Smooth muscle cell (in vitro differentiated cells): Measurements from ENCODE around the gene FAP. TPM values are rescaled to one million over a fixed set of nuclear protein-coding genes. Genes with fewer than 3 reads are reported as not detected.
A peak's percentile ranks its signal among the peaks of the same experiment; 100 is the strongest.

Experiments
- DNase-seq: peaks from one replicate; lab custom pipeline; 2025; ENCODE audit not compliant: unreplicated experiment; lab: John Stamatoyannopoulos, UW
- H2AFZ ChIP-seq: fragments of 200-600 bp; sonication (generic); 2 replicates; pipeline ENCODE4 v1.6.0; 2016; ENCODE audit warnings: antibody characterized with exemption, low read depth, mild to moderate bottlenecking
- H3F3A ChIP-seq: fragments of 200-600 bp; sonication (generic); 2 replicates; pipeline ENCODE4 v1.6.0; 2017; ENCODE audit warnings: antibody characterized with exemption, low read depth
- H3K27ac ChIP-seq: fragments of 200-600 bp; sonication (generic); 2 replicates; pipeline ENCODE4 v1.5.1; 2016; ENCODE audit warnings: low read depth, mild to moderate bottlenecking
- H3K27me3 ChIP-seq: fragments of 200-600 bp; sonication (generic); 2 replicates; pipeline ENCODE4 v1.6.1; 2016; ENCODE audit warnings: low read depth, mild to moderate bottlenecking
- H3K36me3 ChIP-seq: fragments of 200-600 bp; sonication (generic); 2 replicates; pipeline ENCODE4 v1.5.1; 2016; ENCODE audit warnings: low read depth
- H3K4me1 ChIP-seq: fragments of 200-600 bp; sonication (generic); 2 replicates; pipeline ENCODE4 v1.5.1; 2016; ENCODE audit warnings: low read depth
- H3K4me2 ChIP-seq: fragments of 200-600 bp; sonication (generic); 2 replicates; pipeline ENCODE4 v1.6.0; 2016; ENCODE audit warnings: mild to moderate bottlenecking
- H3K4me3 ChIP-seq: fragments of 200-600 bp; sonication (generic); 2 replicates; pipeline ENCODE4 v1.5.1; 2016; ENCODE audit warnings: mild to moderate bottlenecking
- H3K79me2 ChIP-seq: fragments of 200-600 bp; sonication (generic); 2 replicates; pipeline ENCODE4 v1.6.0; 2016; ENCODE audit warnings: low read depth, mild to moderate bottlenecking
- H3K9ac ChIP-seq: fragments of 200-600 bp; sonication (generic); 2 replicates; pipeline ENCODE4 v1.6.0; 2016; ENCODE audit warnings: low read depth
- H3K9me3 ChIP-seq: fragments of 200-600 bp; sonication (generic); replicated peaks from 2 replicates; pipeline ENCODE4 v1.5.1; 2016; ENCODE audit warnings: low read depth
- H4K20me1 ChIP-seq: fragments of 200-600 bp; sonication (generic); 2 replicates; pipeline ENCODE4 v1.6.0; 2016; ENCODE audit warnings: low read depth
- WGBS: methylation state at CpG from one replicate; pipeline ENCODE4 v1.1.7; 2016; ENCODE audit warnings: low lambda C conversion rate; 5-methylcytosine and 5-hydroxymethylcytosine counted together
- polyA plus RNA-seq: library from polyadenylated mRNA; unstranded; fragments of >200 nt; fragmentation: Nextera tagmentation; extraction: Ambion mirVana; gene quantifications from 2 replicates; pipeline ENCODE4 v1.2.1, GENCODE V29; 2016
- total RNA-seq: library from RNA; depleted of rRNA; stranded (reverse); fragments of >200 nt; gene quantifications from 2 replicates; pipeline ENCODE4 v1.2.3, GENCODE V29; 2014
- TF ChIP-seq, protein P1 (sequence below): fragments of 200-600 bp; sonication (generic); IDR thresholded peaks from 2 replicates; pipeline ENCODE4 v1.5.1; 2017; ENCODE audit warnings: borderline replicate concordance, mild to moderate bottlenecking, antibody characterized with exemption; ENCODE audit not compliant: insufficient read depth, poor library complexity, severe bottlenecking

The FAP gene
- total and polyA plus RNA-seq, 2 experiments from 2014 or later = 29.6 to 47.0 TPM

- H3K36me3 ChIP-seq = no peaks in the 10 kb centered on the region
- DNase-seq = no peak
- no peaks in the 10 kb centered on the region for H3K27me3 ChIP-seq
- H4K20me1 ChIP-seq = no peaks in the 10 kb centered on the region
- peaks cover 6% of the 10 kb centered on the region for H3K4me1 ChIP-seq
- H3K4me3 ChIP-seq = no peak overlapping the region
- H3F3A ChIP-seq = no peaks in the 10 kb centered on the region
- no peak overlapping the region for H3K9ac ChIP-seq
- TF ChIP-seq, protein P1, sequence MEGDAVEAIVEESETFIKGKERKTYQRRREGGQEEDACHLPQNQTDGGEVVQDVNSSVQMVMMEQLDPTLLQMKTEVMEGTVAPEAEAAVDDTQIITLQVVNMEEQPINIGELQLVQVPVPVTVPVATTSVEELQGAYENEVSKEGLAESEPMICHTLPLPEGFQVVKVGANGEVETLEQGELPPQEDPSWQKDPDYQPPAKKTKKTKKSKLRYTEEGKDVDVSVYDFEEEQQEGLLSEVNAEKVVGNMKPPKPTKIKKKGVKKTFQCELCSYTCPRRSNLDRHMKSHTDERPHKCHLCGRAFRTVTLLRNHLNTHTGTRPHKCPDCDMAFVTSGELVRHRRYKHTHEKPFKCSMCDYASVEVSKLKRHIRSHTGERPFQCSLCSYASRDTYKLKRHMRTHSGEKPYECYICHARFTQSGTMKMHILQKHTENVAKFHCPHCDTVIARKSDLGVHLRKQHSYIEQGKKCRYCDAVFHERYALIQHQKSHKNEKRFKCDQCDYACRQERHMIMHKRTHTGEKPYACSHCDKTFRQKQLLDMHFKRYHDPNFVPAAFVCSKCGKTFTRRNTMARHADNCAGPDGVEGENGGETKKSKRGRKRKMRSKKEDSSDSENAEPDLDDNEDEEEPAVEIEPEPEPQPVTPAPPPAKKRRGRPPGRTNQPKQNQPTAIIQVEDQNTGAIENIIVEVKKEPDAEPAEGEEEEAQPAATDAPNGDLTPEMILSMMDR = no peak
- 81% methylated on average over 1 of the region's 1 CpG for WGBS
- H3K79me2 ChIP-seq = no peaks in the 10 kb centered on the region
- H2AFZ ChIP-seq = no peak overlapping the region
- no peak overlapping the region for H3K27ac ChIP-seq
- no peaks in the 10 kb centered on the region for H3K9me3 ChIP-seq
- no peak overlapping the region for H3K4me2 ChIP-seq
Observed at GRCh38 chr2:162200636-162201035, 42.6 kb downstream of the FAP start.

DNA sequence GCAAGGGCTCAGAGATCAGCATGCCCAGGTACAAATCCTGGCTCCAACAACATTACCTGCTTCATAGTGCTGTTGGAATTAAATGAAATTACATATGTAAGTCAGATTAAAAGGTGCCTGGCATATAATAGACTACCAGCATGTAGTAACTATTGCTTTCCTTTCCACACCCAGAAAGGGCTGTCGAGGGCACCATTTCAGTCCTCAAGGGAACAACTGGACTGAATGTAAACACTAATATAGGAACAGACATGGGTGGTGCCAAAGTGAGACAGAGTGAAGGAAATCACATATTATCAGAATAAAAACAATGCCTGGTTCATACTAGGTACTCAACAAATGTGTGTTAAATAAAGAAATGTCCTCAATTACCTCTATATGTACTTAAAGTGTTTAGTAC is 43.3 kb downstream of the FAP start:
- H3K79me2 ChIP-seq = no peaks in the 10 kb centered on the region
- no peak overlapping the region for H3K4me2 ChIP-seq
- H3K4me3 ChIP-seq = no peak overlapping the region
- no peak overlapping the region for H3K27ac ChIP-seq
- H2AFZ ChIP-seq = no peak overlapping the region
- no peaks in the 10 kb centered on the region for H3F3A ChIP-seq
- H3K9ac ChIP-seq = no peak overlapping the region
- H3K27me3 ChIP-seq = no peaks in the 10 kb centered on the region
- 88% methylated on average over 1 of the region's 1 CpG for WGBS
- TF ChIP-seq, protein P1 = no peak
- no peaks in the 10 kb centered on the region for H4K20me1 ChIP-seq
- peaks cover 6% of the 10 kb centered on the region for H3K4me1 ChIP-seq
- no peaks in the 10 kb centered on the region for H3K9me3 ChIP-seq
- no peaks in the 10 kb centered on the region for H3K36me3 ChIP-seq
- DNase-seq = no peak

DNA sequence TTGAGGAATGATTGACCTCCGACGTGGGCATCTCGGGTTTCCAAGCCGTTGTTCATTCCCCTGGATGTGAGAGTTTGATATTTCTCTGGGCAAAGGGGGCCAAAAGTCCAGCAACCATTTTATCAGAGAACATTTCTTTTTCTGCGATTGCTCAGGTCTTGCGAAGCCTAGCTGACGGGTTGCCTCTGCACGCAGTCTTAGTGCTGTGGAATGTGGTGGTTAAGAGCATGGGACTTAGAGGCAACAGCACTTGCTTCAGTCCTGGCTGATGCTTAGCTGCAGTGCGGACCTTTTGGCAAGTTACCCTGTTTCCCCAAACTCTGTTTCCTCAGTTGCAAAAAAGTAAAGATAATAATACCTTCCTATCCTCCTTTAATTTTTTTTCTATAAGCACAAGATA is 45.0 kb downstream of the FAP start:
- WGBS = 70% methylated on average over 9 of the region's 9 CpGs
- Histone ChIP-seq H3K9ac (no peak overlapping the region), H2AFZ (no peak overlapping the region), H3K9me3 (no peaks in the 10 kb centered on the region), H3K4me2 (peak overlapping the region; percentile 57), H3K36me3 (no peaks in the 10 kb centered on the region), H3K27ac (peak overlapping the region; percentile 93), H3F3A (no peaks in the 10 kb centered on the region), H3K4me1 (peaks cover 6% of the 10 kb centered on the region), H3K79me2 (no peaks in the 10 kb centered on the region), H3K4me3 (no peak overlapping the region), H3K27me3 (no peaks in the 10 kb centered on the region), H4K20me1 (no peaks in the 10 kb centered on the region)
- TF ChIP-seq, protein P1 = no peak
- DNase-seq = no peak

DNA sequence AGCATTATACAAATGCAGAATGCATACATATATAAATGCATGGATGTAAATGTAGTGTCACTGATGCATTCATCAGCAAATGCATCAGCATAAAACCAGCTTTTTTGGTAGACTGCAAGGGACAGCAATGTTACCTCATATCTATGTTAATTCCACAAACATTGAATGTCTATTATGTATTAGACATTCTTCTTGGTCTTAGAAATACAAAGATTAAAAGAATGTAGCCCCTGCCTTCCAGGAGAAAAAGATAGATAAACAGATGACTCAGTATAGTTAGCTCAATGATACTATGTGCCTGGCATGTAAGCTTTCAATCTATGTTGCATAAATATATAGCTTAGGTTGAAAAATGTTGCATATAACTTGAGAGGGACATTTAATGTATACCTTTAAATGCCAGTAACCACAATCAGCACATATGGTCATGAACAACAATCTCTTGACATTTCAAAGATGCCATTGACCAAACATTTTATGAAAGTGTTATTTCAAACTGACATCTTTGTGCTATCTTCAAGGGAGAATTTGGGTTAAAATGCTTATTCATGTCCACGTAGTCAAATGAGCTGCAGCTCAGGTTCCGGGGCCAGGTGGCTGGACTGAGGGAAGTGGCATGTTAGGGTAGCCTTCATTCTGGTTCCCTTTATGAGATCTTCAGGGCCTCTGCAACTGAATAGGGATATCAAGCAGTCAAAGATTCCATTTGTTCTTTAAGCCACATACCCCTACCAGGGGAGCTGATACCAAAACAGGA is 46.0 kb downstream of the FAP start:
- Histone ChIP-seq H3K27me3 (no peaks in the 10 kb centered on the region), H3K4me3 (no peak overlapping the region), H3K27ac (peak overlapping the region; percentile 93), H3K4me2 (peak overlapping the region; percentile 72), H3K9ac (peak overlapping the region; percentile 32), H3K4me1 (peaks cover 6% of the 10 kb centered on the region), H3K9me3 (no peaks in the 10 kb centered on the region), H3F3A (no peaks in the 10 kb centered on the region), H2AFZ (no peak overlapping the region), H3K36me3 (no peaks in the 10 kb centered on the region), H3K79me2 (no peaks in the 10 kb centered on the region), H4K20me1 (no peaks in the 10 kb centered on the region)
- DNase-seq = no peak
- TF ChIP-seq, protein P1 = no peak
- 68% methylated on average over 2 of the region's 2 CpGs for WGBS
